ENCODE results near the gene HAUS6.
A peak's percentile ranks its signal among the peaks of the same experiment; 100 is the strongest.
"Not testable (repeated sequence)": the region's sequence is repeated elsewhere in the genome, so short reads cannot be mapped to it uniquely, and the experiment has no call there.

The HAUS6 gene

DNA sequence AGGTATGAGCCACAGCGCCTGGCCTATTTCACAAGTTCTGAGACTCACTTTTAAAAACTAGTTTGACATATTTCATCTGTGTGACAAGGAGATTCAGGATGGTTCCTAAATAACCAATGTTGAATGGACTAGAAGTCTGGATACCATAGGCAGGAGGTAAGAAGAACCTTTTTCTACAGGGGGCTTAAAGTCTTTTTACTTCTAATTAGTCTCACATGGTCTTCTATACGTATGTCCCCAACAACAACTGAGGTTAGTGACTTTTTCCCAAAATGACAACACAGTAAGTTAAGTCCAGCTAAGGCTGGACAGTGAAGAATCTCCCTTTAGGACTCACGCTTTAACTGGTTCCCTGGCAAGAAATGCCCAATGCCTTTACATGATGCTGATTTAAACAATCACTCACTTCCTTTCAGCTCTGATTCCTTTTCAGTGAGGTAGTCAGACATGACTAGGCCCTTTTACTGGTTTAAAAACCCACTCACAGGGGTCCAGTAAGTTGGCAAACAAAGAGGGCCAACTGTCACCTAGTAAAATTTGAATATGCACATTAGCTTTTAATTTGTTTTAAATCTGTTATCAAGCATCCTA lies 12.1 kb upstream of the HAUS6 start:
- Histone ChIP-seq H3K27ac (ENCODE audit: low read length) (no peak overlapping the region), H3K9ac (ENCODE audit: low read length) (no peak overlapping the region), H3K4me1 (ENCODE audit: control insufficient read depth, low read depth, low read length) (no peaks in the 10 kb centered on the region)

GRCh38 chr9:19113964-19114679 lies 11.4 kb upstream of the HAUS6 start:
- H3K36me3 ChIP-seq (ENCODE audit: control insufficient read depth, low read depth, low read length), result peaks cover 37% of the 10 kb centered on the region
- no peak overlapping the region for H3K4me3 ChIP-seq (ENCODE audit: low read length)
- no peak overlapping the region for H3K9ac ChIP-seq (ENCODE audit: low read length)
- no peaks in the 10 kb centered on the region for H3K27me3 ChIP-seq (ENCODE audit: control insufficient read depth, insufficient read depth, low read length)
- H3K9me3 ChIP-seq (ENCODE audit: control insufficient read depth, low read depth, low read length), result no peaks in the 10 kb centered on the region
- H3K27ac ChIP-seq (ENCODE audit: low read length), result no peak overlapping the region
- H3K4me1 ChIP-seq (ENCODE audit: control insufficient read depth, low read depth, low read length), result no peaks in the 10 kb centered on the region

More for the DNA sequence above, 12.1 kb upstream of the HAUS6 start:
- no peak overlapping the region for H3K4me3 ChIP-seq (ENCODE audit: low read length)
- no peaks in the 10 kb centered on the region for H3K27me3 ChIP-seq (ENCODE audit: control insufficient read depth, insufficient read depth, low read length)
- H3K9me3 ChIP-seq (ENCODE audit: control insufficient read depth, low read depth, low read length), result no peaks in the 10 kb centered on the region
- H3K36me3 ChIP-seq (ENCODE audit: control insufficient read depth, low read depth, low read length), result peaks cover 44% of the 10 kb centered on the region

- H3K27me3 ChIP-seq (ENCODE audit: control insufficient read depth, insufficient read depth, low read length); H3K4me1 ChIP-seq (ENCODE audit: control insufficient read depth, low read depth, low read length); H3K9ac ChIP-seq (ENCODE audit: low read length); H3K27ac ChIP-seq (ENCODE audit: low read length); H3K4me3 ChIP-seq (ENCODE audit: low read length); H3K9me3 ChIP-seq (ENCODE audit: control insufficient read depth, low read depth, low read length): not testable (repeated sequence)
- H3K36me3 ChIP-seq (ENCODE audit: control insufficient read depth, low read depth, low read length), result peaks cover 27% of the 10 kb centered on the region
Observed at GRCh38 chr9:19113064-19113611, 10.4 kb upstream of the HAUS6 start.

DNA sequence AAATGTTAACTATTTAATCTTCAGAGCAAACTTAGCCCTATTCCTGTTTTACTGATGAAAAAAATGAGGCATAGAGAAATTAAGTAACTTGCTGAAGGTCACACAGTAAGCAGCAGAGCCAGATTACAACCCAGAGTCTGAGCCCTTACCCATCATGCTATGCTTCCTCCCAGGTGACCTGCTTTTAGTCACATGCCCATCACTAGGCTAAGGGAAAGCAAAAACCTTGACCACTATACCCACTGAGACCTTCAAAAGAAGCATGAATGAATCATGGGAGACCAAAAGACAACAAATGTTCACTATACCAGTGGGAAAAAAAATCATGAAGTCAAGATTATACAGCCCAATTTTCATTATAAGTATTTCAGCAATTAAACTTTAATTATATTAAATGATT lies 5.3 kb upstream of the HAUS6 start:
- no peak overlapping the region for H3K27ac ChIP-seq (ENCODE audit: low read length)
- H3K9me3 ChIP-seq (ENCODE audit: control insufficient read depth, low read depth, low read length), result no peaks in the 10 kb centered on the region
- H3K27me3 ChIP-seq (ENCODE audit: control insufficient read depth, insufficient read depth, low read length), result no peaks in the 10 kb centered on the region
- H3K4me1 ChIP-seq (ENCODE audit: control insufficient read depth, low read depth, low read length), result no peaks in the 10 kb centered on the region
- no peak overlapping the region for H3K9ac ChIP-seq (ENCODE audit: low read length)
- H3K36me3 ChIP-seq (ENCODE audit: control insufficient read depth, low read depth, low read length), result no peaks in the 10 kb centered on the region
- no peak overlapping the region for H3K4me3 ChIP-seq (ENCODE audit: low read length)

DNA sequence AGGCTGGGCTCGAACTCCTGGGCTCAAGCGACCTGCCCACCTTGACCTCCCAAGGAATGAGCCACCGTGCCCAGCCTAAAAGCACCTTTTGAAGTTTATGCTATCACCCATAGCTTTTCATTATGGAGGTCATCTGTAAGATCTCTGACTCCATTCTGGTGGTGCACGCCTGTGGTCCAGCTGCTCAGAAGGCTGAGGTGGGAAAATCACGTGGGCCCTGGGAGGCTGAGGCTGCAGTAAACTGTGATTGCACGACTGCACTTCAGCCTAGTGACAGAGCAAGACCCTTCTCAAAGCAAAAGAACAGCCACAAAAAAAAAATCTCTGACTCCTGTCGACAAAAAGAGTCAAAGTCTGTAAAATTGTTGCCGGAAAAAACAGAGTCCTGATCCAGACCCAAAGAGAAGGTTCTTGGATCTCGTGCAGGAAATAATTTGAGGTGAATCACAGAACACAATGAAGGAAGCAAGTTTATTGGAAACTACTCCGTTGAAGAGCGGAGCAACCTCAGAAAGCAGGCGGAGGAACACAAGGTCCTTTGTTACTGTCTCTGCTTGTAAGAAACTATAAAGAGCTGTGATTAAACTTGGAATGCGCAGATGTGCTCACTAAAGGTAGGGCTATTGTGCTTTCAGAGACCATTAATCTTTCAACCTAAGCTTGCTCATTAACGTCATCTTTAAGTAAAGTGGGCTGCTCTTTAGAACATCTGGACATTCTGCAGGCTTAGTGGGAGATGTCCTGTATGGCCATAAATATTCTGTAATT lies 2.0 kb upstream of the HAUS6 start:
- no peaks in the 10 kb centered on the region for H3K9me3 ChIP-seq (ENCODE audit: control insufficient read depth, low read depth, low read length)
- H3K4me1 ChIP-seq (ENCODE audit: control insufficient read depth, low read depth, low read length), result no peaks in the 10 kb centered on the region
- H3K9ac ChIP-seq (ENCODE audit: low read length), result no peak overlapping the region
- no peaks in the 10 kb centered on the region for H3K27me3 ChIP-seq (ENCODE audit: control insufficient read depth, insufficient read depth, low read length)
- no peak overlapping the region for H3K4me3 ChIP-seq (ENCODE audit: low read length)
- H3K27ac ChIP-seq (ENCODE audit: low read length), result no peak overlapping the region
- H3K36me3 ChIP-seq (ENCODE audit: control insufficient read depth, low read depth, low read length), result peaks cover 7% of the 10 kb centered on the region

- peak overlapping the region; percentile 79 for H3K27ac ChIP-seq (ENCODE audit: low read length)
Observed at GRCh38 chr9:19102181-19102630, 498 bp downstream of the HAUS6 start.

GRCh38 chr9:19101203-19101602 lies 1.5 kb downstream of the HAUS6 start:
- Histone ChIP-seq H3K36me3 (ENCODE audit: control insufficient read depth, low read depth, low read length) (peaks cover 12% of the 10 kb centered on the region), H3K9ac (ENCODE audit: low read length) (peak overlapping the region; percentile 94), H3K9me3 (ENCODE audit: control insufficient read depth, low read depth, low read length) (no peaks in the 10 kb centered on the region), H3K4me1 (ENCODE audit: control insufficient read depth, low read depth, low read length) (no peaks in the 10 kb centered on the region), H3K27me3 (ENCODE audit: control insufficient read depth, insufficient read depth, low read length) (no peaks in the 10 kb centered on the region), H3K27ac (ENCODE audit: low read length) (no peak overlapping the region), H3K4me3 (ENCODE audit: low read length) (peak overlapping the region; percentile 92)

More at GRCh38 chr9:19102181-19102630, 498 bp downstream of the HAUS6 start:
- H3K36me3 ChIP-seq (ENCODE audit: control insufficient read depth, low read depth, low read length), result peaks cover 7% of the 10 kb centered on the region
- H3K9me3 ChIP-seq (ENCODE audit: control insufficient read depth, low read depth, low read length), result no peaks in the 10 kb centered on the region
- H3K9ac ChIP-seq (ENCODE audit: low read length), result peak overlapping the region; percentile 94
- no peaks in the 10 kb centered on the region for H3K4me1 ChIP-seq (ENCODE audit: control insufficient read depth, low read depth, low read length)
- H3K27me3 ChIP-seq (ENCODE audit: control insufficient read depth, insufficient read depth, low read length), result no peaks in the 10 kb centered on the region
- peak overlapping the region; percentile 92 for H3K4me3 ChIP-seq (ENCODE audit: low read length)

GRCh38 chr9:19097431-19097830 lies 5.3 kb downstream of the HAUS6 start:
- H3K9me3 ChIP-seq (ENCODE audit: control insufficient read depth, low read depth, low read length); H3K27ac ChIP-seq (ENCODE audit: low read length); H3K4me1 ChIP-seq (ENCODE audit: control insufficient read depth, low read depth, low read length); H3K9ac ChIP-seq (ENCODE audit: low read length); H3K27me3 ChIP-seq (ENCODE audit: control insufficient read depth, insufficient read depth, low read length); H3K4me3 ChIP-seq (ENCODE audit: low read length): not testable (repeated sequence)
- peaks cover 47% of the 10 kb centered on the region for H3K36me3 ChIP-seq (ENCODE audit: control insufficient read depth, low read depth, low read length)

DNA sequence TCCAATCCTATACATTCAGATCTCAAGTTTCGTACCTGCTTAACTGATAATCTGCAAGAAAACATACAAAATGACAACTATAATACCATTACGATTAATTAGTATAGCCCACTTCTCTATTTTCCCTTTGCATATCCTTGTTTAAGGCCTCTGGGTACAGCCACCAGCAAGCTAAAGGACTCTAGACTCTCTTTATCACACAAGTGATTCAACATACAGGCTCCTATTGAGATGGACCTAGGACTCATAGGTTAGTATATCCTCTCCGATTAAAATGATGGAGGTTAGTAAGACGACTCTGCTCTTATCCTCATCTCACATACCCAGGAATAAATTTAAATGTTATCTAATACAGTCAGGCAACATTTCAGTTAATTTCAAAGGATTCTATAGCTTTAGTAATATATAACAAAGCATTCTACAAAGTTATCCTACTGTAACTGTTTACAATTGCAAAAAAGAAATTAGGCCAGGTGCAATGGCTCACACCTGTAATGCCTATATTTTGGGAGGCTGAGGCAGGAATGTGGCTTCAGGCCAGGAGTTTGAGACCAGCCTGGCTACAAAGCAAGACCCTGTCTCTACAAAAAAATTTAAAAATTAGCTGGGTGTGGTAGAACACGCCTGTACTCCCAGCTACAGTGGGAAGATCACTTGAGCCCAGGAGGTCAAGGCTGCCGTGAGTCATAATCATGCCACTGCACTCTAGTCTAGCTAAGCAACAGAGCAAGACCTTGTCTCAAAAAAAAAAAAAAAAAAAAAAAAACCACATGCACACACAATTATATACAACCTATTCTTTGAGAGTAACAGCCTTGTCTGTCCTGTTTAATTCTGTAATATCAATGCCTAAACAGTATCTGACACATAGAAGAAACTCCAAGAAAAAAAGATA lies 15.4 kb downstream of the HAUS6 start:
- peaks cover 81% of the 10 kb centered on the region for H3K36me3 ChIP-seq (ENCODE audit: control insufficient read depth, low read depth, low read length)
- no peaks in the 10 kb centered on the region for H3K9me3 ChIP-seq (ENCODE audit: control insufficient read depth, low read depth, low read length)
- no peak overlapping the region for H3K27ac ChIP-seq (ENCODE audit: low read length)
- no peaks in the 10 kb centered on the region for H3K27me3 ChIP-seq (ENCODE audit: control insufficient read depth, insufficient read depth, low read length)
- no peak overlapping the region for H3K4me3 ChIP-seq (ENCODE audit: low read length)
- no peaks in the 10 kb centered on the region for H3K4me1 ChIP-seq (ENCODE audit: control insufficient read depth, low read depth, low read length)
- no peak overlapping the region for H3K9ac ChIP-seq (ENCODE audit: low read length)

DNA sequence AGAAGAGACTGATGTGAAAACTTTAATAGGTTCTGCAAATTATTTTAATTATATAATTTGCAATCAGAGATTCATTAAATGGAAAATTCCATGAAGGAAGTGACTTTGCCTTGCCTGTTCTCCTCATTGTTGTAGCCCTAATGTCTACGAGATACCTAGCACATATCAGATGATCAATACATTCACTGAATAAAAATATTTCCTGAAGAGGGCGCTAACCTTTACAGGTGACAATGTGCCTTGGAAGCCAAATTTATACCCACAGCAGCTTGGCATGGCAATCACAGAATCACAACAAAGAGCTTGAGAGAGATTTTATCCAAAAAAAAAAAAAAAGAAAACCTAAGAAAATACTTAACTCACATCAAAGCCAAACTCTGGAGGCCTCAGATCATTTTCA lies 17.4 kb downstream of the HAUS6 start:
- Histone ChIP-seq H3K9ac (ENCODE audit: low read length) (no peak overlapping the region), H3K9me3 (ENCODE audit: control insufficient read depth, low read depth, low read length) (no peaks in the 10 kb centered on the region), H3K4me3 (ENCODE audit: low read length) (no peak overlapping the region), H3K27me3 (ENCODE audit: control insufficient read depth, insufficient read depth, low read length) (no peaks in the 10 kb centered on the region), H3K4me1 (ENCODE audit: control insufficient read depth, low read depth, low read length) (no peaks in the 10 kb centered on the region), H3K27ac (ENCODE audit: low read length) (no peak overlapping the region), H3K36me3 (ENCODE audit: control insufficient read depth, low read depth, low read length) (peaks cover 81% of the 10 kb centered on the region)

- Histone ChIP-seq H3K4me3 (ENCODE audit: low read length) (no peak overlapping the region), H3K4me1 (ENCODE audit: control insufficient read depth, low read depth, low read length) (no peaks in the 10 kb centered on the region), H3K9me3 (ENCODE audit: control insufficient read depth, low read depth, low read length) (no peaks in the 10 kb centered on the region), H3K36me3 (ENCODE audit: control insufficient read depth, low read depth, low read length) (peaks cover 66% of the 10 kb centered on the region), H3K27ac (ENCODE audit: low read length) (no peak overlapping the region), H3K9ac (ENCODE audit: low read length) (no peak overlapping the region), H3K27me3 (ENCODE audit: control insufficient read depth, insufficient read depth, low read length) (no peaks in the 10 kb centered on the region)
Observed at GRCh38 chr9:19074836-19075235, 27.9 kb downstream of the HAUS6 start.
